ENCODE measurements around the gene WWC2. TPM values are rescaled to one million over a fixed set of nuclear protein-coding genes. Genes with fewer than 3 reads are reported as not detected.

The WWC2 gene
- total and polyA plus RNA-seq, 2 donors (not counting 3 experiments of a cell fraction or from before 2014, with no cell fraction given): 12.9 to 52.2 TPM

GRCh38 chr4:183256756-183257385 lies 157.8 kb downstream of the WWC2 start:
- TF ChIP-seq, protein P1, sequence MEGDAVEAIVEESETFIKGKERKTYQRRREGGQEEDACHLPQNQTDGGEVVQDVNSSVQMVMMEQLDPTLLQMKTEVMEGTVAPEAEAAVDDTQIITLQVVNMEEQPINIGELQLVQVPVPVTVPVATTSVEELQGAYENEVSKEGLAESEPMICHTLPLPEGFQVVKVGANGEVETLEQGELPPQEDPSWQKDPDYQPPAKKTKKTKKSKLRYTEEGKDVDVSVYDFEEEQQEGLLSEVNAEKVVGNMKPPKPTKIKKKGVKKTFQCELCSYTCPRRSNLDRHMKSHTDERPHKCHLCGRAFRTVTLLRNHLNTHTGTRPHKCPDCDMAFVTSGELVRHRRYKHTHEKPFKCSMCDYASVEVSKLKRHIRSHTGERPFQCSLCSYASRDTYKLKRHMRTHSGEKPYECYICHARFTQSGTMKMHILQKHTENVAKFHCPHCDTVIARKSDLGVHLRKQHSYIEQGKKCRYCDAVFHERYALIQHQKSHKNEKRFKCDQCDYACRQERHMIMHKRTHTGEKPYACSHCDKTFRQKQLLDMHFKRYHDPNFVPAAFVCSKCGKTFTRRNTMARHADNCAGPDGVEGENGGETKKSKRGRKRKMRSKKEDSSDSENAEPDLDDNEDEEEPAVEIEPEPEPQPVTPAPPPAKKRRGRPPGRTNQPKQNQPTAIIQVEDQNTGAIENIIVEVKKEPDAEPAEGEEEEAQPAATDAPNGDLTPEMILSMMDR (IDR thresholded peaks at IDR 0.05; ENCODE audit: extremely low read depth in 1 of 2, insufficient read depth in 1 of 2, low read depth in 1 of 2, low read length in 2 of 2): peak; percentile 59 to 81
- no peak for TF ChIP-seq GATA2 (IDR thresholded peaks at IDR 0.05; ENCODE audit: insufficient read depth, insufficient read length, low read depth, low read length)
- POLR2A ChIA-PET: no interaction called here
- FAIRE-seq (peak; percentile 89), DNase-seq (ENCODE audit: low read depth, low spot score) (peak; percentile 45)
- Histone ChIP-seq H3K9ac (replicated peaks; ENCODE audit: extremely low read depth, insufficient read depth, low read length) (no peak overlapping the region), H3K27ac (ENCODE audit: insufficient read depth, low read depth, low read length) (no peak overlapping the region), H3K4me2 (ENCODE audit: insufficient read depth, low read length) (no peak overlapping the region), H3K9me1 (replicated peaks; ENCODE audit: control insufficient read depth, extremely low read depth, insufficient read depth, low read length) (no peaks in the 10 kb centered on the region), H2AFZ (ENCODE audit: low read depth, low read length) (no peak overlapping the region), H3K79me2 (ENCODE audit: control insufficient read depth, insufficient read depth, low read length) (no peaks in the 10 kb centered on the region), H4K20me1 (replicated peaks; ENCODE audit: control insufficient read depth, extremely low read depth, insufficient read depth, low read length) (no peaks in the 10 kb centered on the region), H3K4me1 (ENCODE audit: control insufficient read depth, extremely low read depth, insufficient read depth, low read length) (no peaks in the 10 kb centered on the region), H3K27me3 (ENCODE audit: control insufficient read depth in 2 of 2, insufficient read depth in 2 of 2, low read length in 2 of 2) (no peaks in the 10 kb centered on the region), H3K9me3 (replicated peaks; ENCODE audit: control insufficient read depth, insufficient read depth, low read length) (no peaks in the 10 kb centered on the region), H3K36me3 (ENCODE audit: control insufficient read depth in 2 of 2, extremely low read depth in 1 of 2, insufficient read depth in 2 of 2, low read length in 2 of 2) (peaks cover 2 to 20% of the 10 kb centered on the region in 2 experiments), H3K4me3 (replicated peaks in 1 of 3; ENCODE audit: insufficient read depth in 1 of 3, low read depth in 1 of 3, low read length in 3 of 3) (no peak overlapping the region)
- dilution Hi-C loops (cut with MboI; ENCODE audit: extremely low pct_ligation_motif_present, low sequenced_read_pairs) (loop anchor here (10.0 to 25.0 kb wide), 2 partner anchors 162 to 345 kb away; partner anchors contain the start of genes DCTD and WWC2), intact Hi-C loops (cut with micrococcal nuclease) (loop anchor here (1.0 kb wide), 3 partner anchors 158 to 319 kb away; partner anchors contain the start of gene WWC2)
- BruUV-seq (replicated peaks): no TSS peak
- CTCF ChIA-PET: interaction anchor here (0.5 to 9.6 kb wide), 31 partner anchors 9 to 349 kb away, joined by 3 to 228 read pairs (median 4); partner anchors contain the start of gene WWC2

DNA sequence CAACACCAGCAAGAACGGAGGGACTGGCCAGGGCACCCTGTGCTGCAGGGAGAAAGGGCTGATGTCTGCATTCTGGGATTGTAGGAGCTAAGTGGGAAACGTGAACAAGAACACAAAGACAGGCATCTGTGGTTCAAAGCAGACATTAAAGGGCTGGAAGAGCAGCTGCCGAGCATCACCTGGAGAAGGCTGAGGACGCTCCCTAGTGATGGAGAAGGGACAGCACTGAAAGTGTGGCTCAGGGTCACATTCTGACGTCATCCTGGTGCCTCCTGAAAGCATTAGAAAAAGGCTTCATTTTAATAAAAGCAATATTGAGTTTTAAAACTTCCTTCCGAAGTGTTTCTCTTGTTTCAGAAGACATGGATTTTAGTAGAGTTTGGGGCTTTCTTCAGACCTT lies 158.8 kb downstream of the WWC2 start:
- no peak for DNase-seq (ENCODE audit: low read depth, low spot score)
- intact Hi-C loops (cut with micrococcal nuclease): no loop called here
- FAIRE-seq: no peak

More for the DNA sequence above, 158.8 kb downstream of the WWC2 start:
- Histone ChIP-seq H3K9me1 (replicated peaks; ENCODE audit: control insufficient read depth, extremely low read depth, insufficient read depth, low read length) (no peaks in the 10 kb centered on the region), H3K9me3 (replicated peaks; ENCODE audit: control insufficient read depth, insufficient read depth, low read length) (no peaks in the 10 kb centered on the region), H3K27ac (ENCODE audit: insufficient read depth, low read depth, low read length) (no peak overlapping the region), H3K36me3 (ENCODE audit: control insufficient read depth in 2 of 2, extremely low read depth in 1 of 2, insufficient read depth in 2 of 2, low read length in 2 of 2) (peaks cover 0 to 16% of the 10 kb centered on the region in 2 experiments), H2AFZ (ENCODE audit: low read depth, low read length) (no peak overlapping the region), H3K4me1 (ENCODE audit: control insufficient read depth, extremely low read depth, insufficient read depth, low read length) (no peaks in the 10 kb centered on the region), H4K20me1 (replicated peaks; ENCODE audit: control insufficient read depth, extremely low read depth, insufficient read depth, low read length) (no peaks in the 10 kb centered on the region), H3K4me2 (ENCODE audit: insufficient read depth, low read length) (no peak overlapping the region), H3K27me3 (ENCODE audit: control insufficient read depth in 2 of 2, insufficient read depth in 2 of 2, low read length in 2 of 2) (no peaks in the 10 kb centered on the region), H3K4me3 (replicated peaks in 1 of 3; ENCODE audit: insufficient read depth in 1 of 3, low read depth in 1 of 3, low read length in 3 of 3) (no peak overlapping the region), H3K9ac (replicated peaks; ENCODE audit: extremely low read depth, insufficient read depth, low read length) (no peak overlapping the region), H3K79me2 (ENCODE audit: control insufficient read depth, insufficient read depth, low read length) (no peaks in the 10 kb centered on the region)
- no peak for TF ChIP-seq POLR2A (IDR thresholded peaks at IDR 0.05; ENCODE audit: low read depth, low read length)
- no peak for TF ChIP-seq MYC (IDR thresholded peaks at IDR 0.05; ENCODE audit: low read depth, low read length)
- TF ChIP-seq, protein P2, sequence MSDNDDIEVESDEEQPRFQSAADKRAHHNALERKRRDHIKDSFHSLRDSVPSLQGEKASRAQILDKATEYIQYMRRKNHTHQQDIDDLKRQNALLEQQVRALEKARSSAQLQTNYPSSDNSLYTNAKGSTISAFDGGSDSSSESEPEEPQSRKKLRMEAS (IDR thresholded peaks at IDR 0.05; ENCODE audit: insufficient read depth, insufficient read length): no peak
- TF ChIP-seq GATA2 (IDR thresholded peaks at IDR 0.05; ENCODE audit: insufficient read depth, insufficient read length, low read depth, low read length): no peak
- TF ChIP-seq JUN (IDR thresholded peaks at IDR 0.05; ENCODE audit: borderline replicate concordance, insufficient read depth, insufficient read length, low read depth): no peak
- CTCF ChIA-PET: interaction anchor here (6.8 to 7.8 kb wide), 2 partner anchors 183 to 319 kb away, joined by 155 to 162 read pairs; no protein-coding TSS in a partner anchor
- BruUV-seq (replicated peaks): no TSS peak
- dilution Hi-C loops (cut with MboI; ENCODE audit: extremely low pct_ligation_motif_present, low sequenced_read_pairs): loop anchor here (10.0 to 25.0 kb wide), 2 partner anchors 163 to 346 kb away; partner anchors contain the start of genes DCTD and WWC2
- POLR2A ChIA-PET: no interaction called here

Data from endothelial cell of umbilical vein (primary cell).